GM12873 (cell line): ENCODE results near the gene CC2D2A.

Experiments used
- CTCF ChIP-seq: IDR thresholded peaks from 2 replicates; pipeline ENCODE4 v1.5.1; 2012; ENCODE audit warnings: low read depth, mild to moderate bottlenecking, moderate library complexity, low read length, control low read depth; ENCODE audit not compliant: insufficient read depth; ENCODE audit errors: missing control alignments

CC2D2A gene

DNA sequence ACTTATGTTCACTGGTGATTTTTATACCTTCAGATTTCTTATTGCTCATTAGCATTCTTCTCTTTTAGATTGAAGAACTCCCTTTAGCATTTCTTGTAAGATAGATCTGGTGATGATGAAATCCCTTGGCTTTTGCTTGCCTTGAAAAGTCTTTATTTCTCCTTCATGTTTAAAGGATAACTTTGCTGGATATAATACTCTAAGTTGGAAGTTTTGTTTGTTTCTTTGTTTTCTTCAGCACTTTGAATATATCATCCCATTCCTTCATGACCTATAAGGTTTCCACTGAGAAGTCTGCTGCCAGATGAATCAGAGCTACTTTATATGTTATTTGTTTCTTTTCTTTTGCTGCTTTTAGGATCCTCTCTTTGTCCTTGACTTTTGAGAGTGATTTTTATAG lies 18.5 kb downstream of the CC2D2A start:
- no peak for TF ChIP-seq CTCF

DNA sequence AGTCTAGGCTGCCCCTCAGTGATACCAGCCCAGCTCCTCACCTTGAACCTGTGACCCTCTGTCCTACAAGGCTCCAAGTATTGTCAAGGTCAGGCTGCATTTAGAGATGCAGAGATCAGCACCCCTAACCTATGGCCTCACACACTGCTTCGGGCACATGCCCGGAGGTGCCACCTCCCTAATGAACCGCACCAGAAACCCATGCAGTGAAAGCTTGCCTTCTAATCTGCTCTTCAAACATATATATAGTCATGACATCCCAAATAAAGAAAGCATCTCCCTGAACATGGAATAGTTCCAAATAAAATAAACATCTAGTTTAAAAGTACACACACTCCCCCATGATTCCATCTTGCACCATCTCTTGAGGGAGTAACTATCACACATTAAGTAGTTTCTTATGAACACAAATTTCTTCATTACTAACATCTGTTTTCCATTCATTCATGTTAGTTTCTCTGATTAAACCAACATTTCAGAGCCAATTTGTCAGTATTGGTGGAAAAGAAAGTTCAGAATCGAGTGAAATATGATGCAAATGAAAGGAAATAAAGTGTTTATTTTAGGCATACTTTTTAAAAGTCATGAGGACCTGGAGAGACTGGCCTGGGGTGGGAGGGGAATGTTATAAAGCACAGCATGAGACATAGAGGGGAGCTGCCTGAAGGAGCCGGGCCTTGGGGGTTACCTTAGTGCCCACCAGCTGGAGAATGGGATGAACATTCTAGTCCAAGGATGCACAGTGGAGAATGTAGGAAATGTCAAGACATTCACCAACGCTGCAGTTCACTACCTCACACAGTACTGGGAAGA lies 19.2 kb downstream of the CC2D2A start:
- TF ChIP-seq CTCF, result no peak

- no peak for TF ChIP-seq CTCF
Measured at GRCh38 chr4:15489551-15489950, 19.9 kb downstream of the CC2D2A start.

- no peak for TF ChIP-seq CTCF
Measured at GRCh38 chr4:15493411-15493810, 23.7 kb downstream of the CC2D2A start.

DNA sequence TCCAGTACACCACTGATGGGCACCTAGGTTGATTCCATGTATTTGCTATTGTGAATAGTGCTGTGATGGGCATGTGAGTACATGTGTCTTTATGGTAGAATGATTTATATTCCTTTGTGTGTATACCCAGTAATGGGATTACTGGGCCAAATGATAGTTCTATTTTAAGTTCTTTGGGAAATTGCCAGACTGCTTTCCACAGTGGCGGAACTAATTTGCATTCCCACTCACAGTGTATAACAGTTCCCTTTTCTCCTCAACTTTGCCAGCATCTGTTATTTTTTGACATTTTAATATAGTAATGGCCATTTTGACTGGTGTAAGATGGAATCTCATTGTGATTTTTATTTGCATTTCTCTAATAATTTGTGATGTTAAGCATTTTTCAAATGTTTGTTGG lies 25.9 kb downstream of the CC2D2A start:
- TF ChIP-seq CTCF, result no peak

- no peak for TF ChIP-seq CTCF
Measured at GRCh38 chr4:15498356-15498755, 28.7 kb downstream of the CC2D2A start.

GRCh38 chr4:15500701-15501100 lies 31.0 kb downstream of the CC2D2A start:
- no peak for TF ChIP-seq CTCF
